Nephron (organoid): ENCODE results near the gene CTNNA3.

ENCODE experiments used
- H3K27ac Mint-ChIP-seq, 3 experiments: 2 replicates each; pipeline ENCODE4 v1.8.0; 2020; ENCODE audit warnings: mixed read lengths in 3 of 3, mild to moderate bottlenecking in 2 of 3, moderate library complexity in 1 of 3
- H3K27me3 Mint-ChIP-seq: 2 replicates; pipeline ENCODE4 v1.8.0; 2021; ENCODE audit warnings: low read depth, mild to moderate bottlenecking, moderate library complexity, mixed read lengths
- H3K36me3 Mint-ChIP-seq: 2 replicates; pipeline ENCODE4 v1.8.0; 2020; ENCODE audit warnings: low read depth, mixed read lengths
- H3K4me1 Mint-ChIP-seq: 2 replicates; pipeline ENCODE4 v1.8.0; 2020; ENCODE audit warnings: mixed read lengths
- H3K4me3 Mint-ChIP-seq, 3 experiments: 2 replicates each; pipeline ENCODE4 v1.8.0; 2020; ENCODE audit warnings: mild to moderate bottlenecking in 3 of 3, mixed read lengths in 3 of 3, moderate library complexity in 2 of 3
- H3K9me3 Mint-ChIP-seq: 2 replicates; pipeline ENCODE4 v1.8.0; 2020; ENCODE audit warnings: mixed read lengths
- CTCF ChIP-seq, 3 experiments: fragments of 200-600 bp; sonication (generic); IDR thresholded peaks; one replicate each; pipeline ENCODE4 v1.5.0; 2021; ENCODE audit warnings: antibody characterized with exemption in 3 of 3; ENCODE audit not compliant: unreplicated experiment in 3 of 3

The CTNNA3 gene

DNA sequence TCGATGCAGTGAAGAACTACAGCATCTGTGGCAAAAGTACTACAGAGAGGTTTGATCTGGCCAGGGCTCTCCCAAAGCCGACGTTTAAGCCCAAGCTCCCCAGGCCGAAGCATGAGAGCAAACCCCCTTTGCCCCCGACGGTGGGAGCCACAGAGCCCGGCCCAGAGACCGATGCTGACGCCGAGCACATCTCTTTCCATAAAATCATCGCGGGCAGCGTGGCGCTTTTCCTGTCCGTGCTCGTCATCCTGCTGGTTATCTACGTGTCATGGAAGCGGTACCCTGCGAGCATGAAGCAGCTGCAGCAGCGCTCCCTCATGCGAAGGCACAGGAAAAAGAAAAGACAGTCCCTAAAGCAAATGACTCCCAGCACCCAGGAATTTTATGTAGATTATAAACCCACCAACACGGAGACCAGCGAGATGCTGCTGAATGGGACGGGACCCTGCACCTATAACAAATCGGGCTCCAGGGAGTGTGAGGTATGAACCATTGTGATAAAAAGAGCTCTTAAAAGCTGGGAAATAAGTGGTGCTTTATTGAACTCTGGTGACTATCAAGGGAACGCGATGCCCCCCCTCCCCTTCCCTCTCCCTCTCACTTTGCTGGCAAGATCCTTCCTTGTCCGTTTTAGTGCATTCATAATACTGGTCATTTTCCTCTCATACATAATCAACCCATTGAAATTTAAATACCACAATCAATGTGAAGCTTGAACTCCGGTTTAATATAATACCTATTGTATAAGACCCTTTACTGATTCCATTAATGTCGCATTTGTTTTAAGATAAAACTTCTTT is 767.8 kb downstream of the CTNNA3 start:
- peaks cover 47% of the 10 kb centered on the region for H3K27me3 Mint-ChIP-seq
- H3K9me3 Mint-ChIP-seq = no peaks in the 10 kb centered on the region
- H3K36me3 Mint-ChIP-seq = no peaks in the 10 kb centered on the region
- H3K27ac Mint-ChIP-seq = no peak overlapping the region
- peaks cover 25% of the 10 kb centered on the region for H3K4me1 Mint-ChIP-seq
- peak overlapping the region; percentile 78 to 83 (median 78) for H3K4me3 Mint-ChIP-seq
- TF ChIP-seq CTCF (IDR thresholded peaks at IDR 0.05; ENCODE audit: unreplicated experiment in 3 of 3) = no peak

DNA sequence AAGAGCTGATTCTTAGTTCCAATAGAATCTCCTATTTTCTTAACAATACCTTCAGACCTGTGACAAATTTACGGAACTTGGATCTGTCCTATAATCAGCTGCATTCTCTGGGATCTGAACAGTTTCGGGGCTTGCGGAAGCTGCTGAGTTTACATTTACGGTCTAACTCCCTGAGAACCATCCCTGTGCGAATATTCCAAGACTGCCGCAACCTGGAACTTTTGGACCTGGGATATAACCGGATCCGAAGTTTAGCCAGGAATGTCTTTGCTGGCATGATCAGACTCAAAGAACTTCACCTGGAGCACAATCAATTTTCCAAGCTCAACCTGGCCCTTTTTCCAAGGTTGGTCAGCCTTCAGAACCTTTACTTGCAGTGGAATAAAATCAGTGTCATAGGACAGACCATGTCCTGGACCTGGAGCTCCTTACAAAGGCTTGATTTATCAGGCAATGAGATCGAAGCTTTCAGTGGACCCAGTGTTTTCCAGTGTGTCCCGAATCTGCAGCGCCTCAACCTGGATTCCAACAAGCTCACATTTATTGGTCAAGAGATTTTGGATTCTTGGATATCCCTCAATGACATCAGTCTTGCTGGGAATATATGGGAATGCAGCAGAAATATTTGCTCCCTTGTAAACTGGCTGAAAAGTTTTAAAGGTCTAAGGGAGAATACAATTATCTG is 768.6 kb downstream of the CTNNA3 start:
- Mint-ChIP-seq H3K36me3 (no peaks in the 10 kb centered on the region), H3K4me1 (peaks cover 25% of the 10 kb centered on the region), H3K9me3 (no peaks in the 10 kb centered on the region), H3K27me3 (peaks cover 47% of the 10 kb centered on the region), H3K4me3 (peak overlapping the region; percentile 78 to 83 (median 78)), H3K27ac (no peak overlapping the region)
- TF ChIP-seq CTCF (IDR thresholded peaks at IDR 0.05; ENCODE audit: unreplicated experiment in 3 of 3) = no peak

DNA sequence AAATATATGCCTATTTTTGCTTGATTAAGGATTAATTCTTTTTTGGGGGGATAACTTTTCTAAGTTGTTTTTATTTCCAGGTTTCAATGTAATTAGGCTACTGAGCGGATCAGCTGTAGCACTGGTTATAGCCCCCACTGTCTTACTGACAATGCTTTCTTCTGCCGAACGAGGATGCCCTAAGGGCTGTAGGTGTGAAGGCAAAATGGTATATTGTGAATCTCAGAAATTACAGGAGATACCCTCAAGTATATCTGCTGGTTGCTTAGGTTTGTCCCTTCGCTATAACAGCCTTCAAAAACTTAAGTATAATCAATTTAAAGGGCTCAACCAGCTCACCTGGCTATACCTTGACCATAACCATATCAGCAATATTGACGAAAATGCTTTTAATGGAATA is 769.2 kb downstream of the CTNNA3 start:
- Mint-ChIP-seq H3K27me3 (peaks cover 47% of the 10 kb centered on the region), H3K9me3 (no peaks in the 10 kb centered on the region), H3K4me1 (peaks cover 25% of the 10 kb centered on the region), H3K4me3 (peak overlapping the region; percentile 53 to 78 (median 78)), H3K36me3 (no peaks in the 10 kb centered on the region), H3K27ac (no peak overlapping the region)
- no peak for TF ChIP-seq CTCF (IDR thresholded peaks at IDR 0.05; ENCODE audit: unreplicated experiment in 3 of 3)

GRCh38 chr10:66925896-66926715 is 769.9 kb downstream of the CTNNA3 start, which contains the start of gene LRRTM3:
LRRTM3 (plus strand) TSS chr10:66926036.
- peak; percentile 69 to 84 (median 72) for TF ChIP-seq CTCF (IDR thresholded peaks at IDR 0.05; ENCODE audit: unreplicated experiment in 3 of 3)
- Mint-ChIP-seq H3K4me3 (peak within 1 kb of the TSS; percentile 86 to 88 (median 88)), H3K4me1 (peaks cover 25% of the 10 kb centered on the region), H3K36me3 (no peaks in the 10 kb centered on the region), H3K27me3 (peaks cover 44% of the 10 kb centered on the region), H3K27ac (peak within 1 kb of the TSS in 1 of 3 experiments; percentile 81), H3K9me3 (no peaks in the 10 kb centered on the region)

GRCh38 chr10:66925373-66925772 is 770.6 kb downstream of the CTNNA3 start:
- Mint-ChIP-seq H3K4me3 (peak overlapping the region; percentile 28 to 86 (median 35)), H3K36me3 (no peaks in the 10 kb centered on the region), H3K9me3 (peaks cover 2% of the 10 kb centered on the region), H3K27ac (peak overlapping the region in 1 of 3 experiments; percentile 81), H3K4me1 (peaks cover 25% of the 10 kb centered on the region), H3K27me3 (peaks cover 43% of the 10 kb centered on the region)
- TF ChIP-seq CTCF (IDR thresholded peaks at IDR 0.05; ENCODE audit: unreplicated experiment in 3 of 3) = no peak
